Epidermal melanocyte (primary cell): ENCODE data around the gene ALDH3B2.
A peak's percentile ranks its signal among the peaks of the same experiment; 100 is the strongest.
"Not testable (repeated sequence)": the region's sequence is repeated elsewhere in the genome, so short reads cannot be mapped to it uniquely, and the experiment has no call there.

ENCODE experiments used
- DNase-seq: peaks from one replicate; pipeline ENCODE4 v3.0.0; 2011; ENCODE audit warnings: low spot score; ENCODE audit not compliant: insufficient read length

The ALDH3B2 gene

DNA sequence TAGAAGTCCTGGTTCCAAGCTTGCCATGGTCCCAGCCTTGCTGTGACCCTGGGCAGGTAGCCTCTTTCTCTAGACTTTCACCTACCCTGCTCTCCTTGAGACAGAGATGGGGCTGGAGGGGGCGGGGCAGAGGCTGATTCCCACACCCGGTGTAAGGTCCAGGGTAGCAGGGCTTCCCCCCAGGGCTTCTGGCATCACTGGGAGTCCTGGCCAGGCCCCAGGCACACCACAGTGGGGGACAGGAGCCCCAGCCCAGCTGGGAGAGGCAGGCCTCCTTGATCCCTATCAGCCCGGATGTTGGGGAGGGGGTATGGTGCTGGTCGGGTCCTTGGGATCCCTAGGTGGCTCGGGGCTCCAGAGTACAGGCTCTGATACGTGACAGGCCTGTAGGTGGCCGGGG, 43.0 kb downstream of the ALDH3B2 start:
- no peak for DNase-seq

DNA sequence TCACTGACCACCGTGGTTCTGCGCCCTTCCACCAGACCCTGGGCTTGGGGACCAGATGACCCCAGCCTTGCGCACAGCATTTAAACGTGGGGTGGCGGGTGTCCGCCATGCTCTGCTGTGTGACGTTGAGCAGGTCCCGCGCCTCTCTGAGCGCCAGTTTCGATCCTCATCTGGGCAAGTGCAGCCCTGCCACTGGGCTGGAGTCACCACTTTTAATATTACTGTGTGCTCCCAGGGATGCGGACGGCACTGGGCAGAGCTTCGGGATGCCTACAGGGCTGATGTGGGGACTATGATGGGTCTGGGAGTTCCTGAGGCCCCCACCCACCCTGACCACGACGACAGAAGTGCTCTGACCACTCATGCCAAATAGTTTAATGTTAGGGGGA, 43.5 kb downstream of the ALDH3B2 start:
- DNase-seq, result no peak

DNA sequence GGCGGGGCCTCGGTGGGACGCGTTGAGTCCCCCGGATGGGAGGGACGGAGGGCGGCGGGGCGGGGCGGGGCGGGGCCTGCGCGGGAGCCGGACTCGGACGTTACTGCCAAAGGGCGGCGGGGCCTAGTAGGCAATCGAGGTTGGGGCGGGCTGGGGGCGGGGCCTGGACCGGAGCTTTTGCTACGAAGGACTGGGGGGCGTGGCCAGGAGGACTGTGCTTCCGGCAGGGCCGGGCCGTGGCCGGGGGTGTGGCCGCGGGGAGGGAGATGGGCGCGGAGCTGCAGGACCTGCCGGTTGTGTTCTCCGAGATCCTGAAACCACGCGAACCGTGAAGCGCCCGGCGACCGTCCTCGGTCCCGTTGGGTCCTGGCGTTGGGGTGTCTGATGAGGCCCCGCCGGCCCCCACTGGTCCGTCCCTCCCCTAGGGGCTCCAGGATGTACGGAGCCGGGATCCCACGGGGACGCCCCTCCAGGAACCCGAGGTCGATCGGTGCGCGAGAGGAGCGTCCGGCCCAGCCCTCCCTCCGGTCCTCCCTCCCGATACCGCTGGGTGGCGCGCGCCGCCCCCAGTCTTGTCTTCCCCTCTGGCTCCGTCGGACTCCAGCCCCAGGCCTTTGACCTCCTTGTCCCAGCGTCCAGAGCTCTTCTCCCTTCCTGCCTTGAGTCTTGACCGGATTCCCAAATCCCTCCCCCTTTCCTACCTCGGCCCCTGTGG, 44.0 kb downstream of the ALDH3B2 start:
- DNase-seq, result peak; percentile 97

DNA sequence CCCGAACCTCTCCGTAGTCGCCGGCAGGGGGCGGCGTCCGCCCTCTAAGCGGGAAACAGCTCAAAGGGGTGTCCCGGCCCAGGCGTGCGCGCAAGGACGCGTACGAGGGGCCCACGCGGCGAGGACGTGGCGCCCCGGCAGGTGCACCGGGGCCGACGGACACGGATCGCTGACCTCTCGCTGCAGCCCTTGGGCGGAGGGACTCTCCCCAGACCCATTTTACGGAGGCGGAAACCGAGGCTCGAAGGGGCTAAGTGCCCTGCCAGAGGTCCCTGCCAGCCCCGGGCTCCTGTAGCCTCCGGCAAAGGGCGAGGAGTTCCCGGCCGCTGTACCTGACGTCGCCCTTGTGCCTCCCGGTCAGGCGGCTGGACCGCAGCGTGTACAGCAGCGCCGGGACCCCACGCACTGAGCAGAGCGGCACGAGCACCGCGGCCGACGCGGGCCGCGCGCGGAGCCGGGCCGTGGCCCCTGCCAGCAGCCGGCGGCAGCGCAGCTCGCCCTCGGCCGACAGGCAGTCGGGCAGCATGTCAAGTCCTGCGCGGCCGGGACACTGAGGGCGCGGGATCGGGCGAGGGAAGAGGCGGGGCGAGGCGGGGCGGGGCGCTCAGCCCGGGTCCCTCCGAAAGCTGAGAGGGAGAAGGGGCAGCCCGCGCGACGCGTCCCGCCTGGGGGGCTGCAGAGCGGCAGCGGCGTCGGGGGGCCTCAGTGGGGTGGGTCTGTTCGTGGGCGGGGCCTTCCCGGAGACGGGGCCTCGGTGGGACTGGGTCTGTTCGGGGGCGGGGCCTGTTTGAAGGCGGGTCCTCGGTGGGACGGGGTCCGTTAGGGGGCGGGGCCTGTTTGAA, 44.8 kb downstream of the ALDH3B2 start, which contains the start of gene NUDT8:
NUDT8 (minus strand) TSS at position 552 of the 842 bp plus-strand sequence; CDS start at position 526, 26 bp downstream.
- DNase-seq, result peak; percentile 64

DNA sequence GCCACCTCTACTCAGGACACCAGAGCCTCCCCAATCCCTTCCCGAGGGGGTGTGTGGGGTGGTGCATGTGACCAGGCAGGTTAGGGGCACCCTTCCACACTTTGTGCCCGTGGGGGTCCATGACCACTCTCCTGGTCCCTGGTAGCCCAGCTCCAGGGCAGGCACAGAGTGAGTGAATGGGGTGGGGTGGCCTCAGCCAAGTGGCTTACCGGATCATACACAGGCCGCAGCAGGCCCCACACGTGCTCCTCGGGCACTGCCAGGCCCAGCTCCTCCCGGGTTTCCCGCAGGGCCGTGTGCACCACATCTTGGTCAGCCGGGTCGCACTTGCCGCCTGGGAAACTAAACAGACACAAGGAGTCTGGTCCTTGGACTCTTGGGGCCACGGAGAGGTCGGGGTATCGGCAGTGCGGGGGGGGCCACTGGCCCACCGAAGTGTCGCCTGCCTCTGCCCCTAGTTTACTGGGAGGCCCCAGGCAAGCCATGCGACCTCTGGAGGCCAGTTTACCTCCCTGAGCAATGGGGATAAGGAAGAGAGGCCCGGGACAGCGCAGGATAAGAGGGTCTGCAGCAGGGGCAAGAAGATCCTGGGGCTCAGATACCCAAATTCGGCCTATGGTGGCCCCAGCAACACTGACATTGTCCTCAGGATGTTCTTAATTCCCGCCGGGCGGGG, 45.6 kb downstream of the ALDH3B2 start:
- no peak for DNase-seq

DNA sequence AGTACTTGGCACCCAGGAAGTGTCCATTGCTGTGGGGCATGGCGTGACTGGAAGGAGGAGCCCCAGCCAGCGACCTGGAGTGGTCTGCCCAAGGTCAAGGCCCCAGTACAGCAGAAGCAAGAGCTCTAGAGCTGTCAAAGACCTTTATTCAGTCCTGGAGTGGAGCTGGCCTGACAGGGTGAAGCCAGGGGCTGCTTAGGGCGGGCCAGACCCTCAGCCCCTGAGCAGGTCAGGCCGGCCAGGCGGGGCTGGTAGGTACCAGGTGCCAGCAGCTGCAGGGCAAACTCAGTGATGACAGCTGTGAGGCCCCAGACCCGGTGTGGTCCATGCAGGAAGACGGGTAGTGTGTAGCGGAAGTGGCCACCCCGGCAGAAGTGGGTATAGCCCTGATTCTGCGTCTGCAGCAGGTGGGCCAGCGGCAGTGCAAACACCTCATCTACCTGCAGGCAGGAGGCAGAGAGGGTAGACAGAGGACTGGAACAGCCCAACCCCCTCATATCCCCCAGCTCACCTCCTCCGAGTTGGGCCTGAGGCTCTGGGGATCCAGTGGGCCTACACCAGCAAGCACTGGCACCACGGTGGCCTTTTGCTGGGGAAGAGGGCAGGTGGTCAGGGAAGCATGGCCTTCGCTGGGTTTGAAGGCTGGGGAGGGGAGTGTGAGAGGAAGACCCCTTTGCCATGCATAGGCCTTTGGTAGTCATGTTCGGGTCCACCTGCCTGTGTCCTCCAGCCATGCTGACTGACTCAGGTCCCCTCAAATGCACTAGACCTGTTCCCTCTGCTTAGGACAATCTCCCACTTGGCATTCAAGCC, 46.4 kb downstream of the ALDH3B2 start:
- DNase-seq, result no peak

DNA sequence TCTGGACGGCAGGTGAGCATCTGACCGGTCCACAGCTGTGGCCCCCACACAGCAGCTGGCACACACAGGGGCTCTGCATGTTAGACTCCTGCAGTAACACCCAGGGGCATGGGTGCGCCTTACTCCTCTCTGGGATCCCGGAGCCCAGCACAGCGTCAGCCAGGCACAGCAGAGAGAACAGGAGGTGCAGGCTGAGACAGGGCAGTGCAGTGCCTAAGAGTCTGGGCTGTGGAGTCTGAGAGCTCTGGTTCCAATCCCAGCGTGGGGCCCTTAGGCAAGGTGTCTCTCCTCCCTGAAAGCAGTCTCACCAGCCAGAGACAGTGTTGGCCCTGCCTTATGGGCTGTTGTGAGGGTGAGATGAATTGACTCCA, 47.0 kb downstream of the ALDH3B2 start:
- DNase-seq, result no peak

DNA sequence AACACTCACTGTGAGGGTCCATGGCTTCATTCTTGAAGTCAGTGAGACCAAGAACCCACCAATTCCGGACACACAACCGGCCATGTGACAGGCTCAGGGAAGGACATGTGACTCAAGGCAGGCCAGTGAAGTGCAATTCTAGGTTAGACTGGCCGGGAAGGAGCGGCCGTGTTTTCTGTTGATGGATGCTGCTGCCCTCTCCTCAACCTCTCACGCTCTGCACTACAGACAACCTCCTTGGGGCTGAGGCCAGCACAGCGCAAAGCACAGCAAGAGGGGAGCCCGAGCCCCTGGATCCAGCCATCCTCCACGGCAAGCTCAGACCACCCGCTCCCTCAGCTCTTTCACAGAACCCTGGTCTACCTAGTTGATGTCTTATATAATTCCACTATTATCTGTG, 47.5 kb downstream of the ALDH3B2 start:
- no peak for DNase-seq

DNA sequence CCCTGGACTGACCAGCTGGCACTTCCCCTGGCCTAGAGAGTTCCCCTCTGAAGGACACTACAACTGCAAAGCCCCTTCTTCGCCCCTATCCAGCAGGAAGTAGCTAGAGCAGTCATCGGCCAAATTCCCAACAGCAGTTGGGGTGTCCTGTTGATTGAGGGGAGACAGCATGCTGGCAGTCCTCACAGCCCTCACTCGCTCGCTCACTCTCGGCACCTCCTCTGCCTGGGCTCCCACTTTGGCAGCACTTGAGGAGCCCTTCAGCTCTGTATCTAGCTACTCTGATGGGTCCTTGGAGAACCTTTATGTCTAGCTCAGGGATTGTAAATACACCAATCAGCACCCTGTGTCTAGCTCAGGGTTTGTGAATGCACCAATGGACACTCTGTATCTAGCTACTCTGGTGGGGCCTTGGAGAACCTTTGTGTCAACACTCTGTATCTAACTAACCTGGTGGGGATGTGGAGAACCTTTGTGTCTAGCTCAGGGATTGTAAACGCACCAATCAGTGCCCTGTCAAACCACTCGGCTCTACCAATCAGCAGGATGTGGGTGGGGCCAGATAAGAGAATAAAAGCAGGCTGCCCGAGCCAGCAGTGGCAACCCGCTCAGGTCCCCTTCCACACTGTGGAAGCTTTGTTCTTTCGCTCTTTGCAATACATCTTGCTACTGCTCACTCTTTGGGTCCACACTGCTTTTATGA, 48.1 kb downstream of the ALDH3B2 start:
- DNase-seq, result not testable (repeated sequence)

DNA sequence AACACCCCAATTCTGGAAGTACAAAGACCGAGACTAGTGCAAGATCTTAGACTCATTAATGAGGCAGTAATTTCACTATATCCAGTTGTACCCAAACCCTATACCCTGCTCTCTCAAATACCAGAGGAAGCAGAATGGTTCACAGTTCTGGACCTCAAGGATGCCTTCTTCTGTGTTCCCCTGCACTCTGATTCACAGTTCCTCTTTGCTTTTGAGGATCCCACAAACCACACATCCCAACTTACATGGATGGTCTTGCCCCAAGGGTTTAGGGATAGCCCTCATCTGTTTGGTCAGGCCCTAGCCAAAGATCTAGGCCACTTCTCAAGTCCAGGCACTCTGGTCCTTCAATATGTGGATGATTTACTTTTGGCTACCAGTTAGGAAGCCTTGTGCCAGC, 50.6 kb downstream of the ALDH3B2 start:
- not testable (repeated sequence) for DNase-seq

DNA sequence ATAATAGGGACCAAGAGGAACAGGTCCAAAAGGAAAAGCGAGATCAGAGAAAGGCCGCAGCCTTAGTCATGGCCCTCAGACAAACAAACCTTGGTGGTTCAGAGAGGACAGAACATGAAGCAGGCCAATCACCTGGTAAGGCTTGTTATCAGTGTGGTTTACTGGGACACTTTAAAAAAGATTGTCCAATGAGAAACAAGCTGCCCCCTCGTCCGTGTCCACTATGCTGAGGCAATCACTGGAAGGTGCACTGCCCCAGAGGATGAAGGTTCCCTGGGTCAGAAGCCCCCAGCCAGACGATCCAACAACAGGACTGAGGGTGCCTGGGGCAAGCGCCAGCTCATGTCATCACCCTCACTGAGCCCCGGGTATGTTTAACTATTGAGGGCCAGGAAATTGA, 51.5 kb downstream of the ALDH3B2 start:
- not testable (repeated sequence) for DNase-seq

DNA sequence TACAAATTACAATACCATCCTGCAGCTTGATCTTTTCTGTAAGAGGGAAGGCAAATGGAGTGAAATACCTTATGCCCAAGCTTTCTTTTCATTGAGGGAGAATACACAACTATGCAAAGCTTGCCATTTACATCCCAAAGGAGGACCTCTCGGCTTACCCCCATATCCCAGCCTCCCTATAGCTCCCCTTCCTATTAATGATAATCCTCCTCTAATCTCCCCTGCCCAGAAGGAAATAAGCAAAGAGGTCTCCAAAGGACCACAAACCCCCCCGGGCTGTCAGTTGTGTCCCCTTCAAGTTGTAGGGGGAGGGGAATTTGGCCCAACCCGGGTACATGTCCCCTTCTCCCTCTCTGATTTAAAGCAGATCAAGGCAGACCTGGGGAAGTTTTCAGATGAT, 52.5 kb downstream of the ALDH3B2 start:
- DNase-seq, result not testable (repeated sequence)

DNA sequence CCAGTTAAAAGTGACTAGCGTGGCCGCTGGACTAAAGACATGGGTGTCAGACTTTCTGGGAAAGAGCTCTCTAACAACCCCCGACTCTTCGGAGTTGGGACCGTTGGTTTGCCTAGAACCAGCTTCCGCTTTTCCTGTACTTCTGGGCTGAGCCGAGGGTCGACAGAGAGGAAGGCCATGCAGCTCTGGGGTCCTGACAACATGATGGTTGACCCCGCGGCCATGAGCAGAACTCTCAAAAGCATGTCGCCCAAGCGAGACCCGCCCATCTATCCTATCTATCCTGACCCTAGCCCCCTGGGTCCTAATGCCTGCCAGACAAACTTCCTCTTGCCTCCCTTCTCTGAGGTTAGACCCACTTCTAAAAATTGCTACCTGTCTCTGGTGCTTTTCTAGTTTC, 53.8 kb downstream of the ALDH3B2 start:
- DNase-seq, result not testable (repeated sequence)

DNA sequence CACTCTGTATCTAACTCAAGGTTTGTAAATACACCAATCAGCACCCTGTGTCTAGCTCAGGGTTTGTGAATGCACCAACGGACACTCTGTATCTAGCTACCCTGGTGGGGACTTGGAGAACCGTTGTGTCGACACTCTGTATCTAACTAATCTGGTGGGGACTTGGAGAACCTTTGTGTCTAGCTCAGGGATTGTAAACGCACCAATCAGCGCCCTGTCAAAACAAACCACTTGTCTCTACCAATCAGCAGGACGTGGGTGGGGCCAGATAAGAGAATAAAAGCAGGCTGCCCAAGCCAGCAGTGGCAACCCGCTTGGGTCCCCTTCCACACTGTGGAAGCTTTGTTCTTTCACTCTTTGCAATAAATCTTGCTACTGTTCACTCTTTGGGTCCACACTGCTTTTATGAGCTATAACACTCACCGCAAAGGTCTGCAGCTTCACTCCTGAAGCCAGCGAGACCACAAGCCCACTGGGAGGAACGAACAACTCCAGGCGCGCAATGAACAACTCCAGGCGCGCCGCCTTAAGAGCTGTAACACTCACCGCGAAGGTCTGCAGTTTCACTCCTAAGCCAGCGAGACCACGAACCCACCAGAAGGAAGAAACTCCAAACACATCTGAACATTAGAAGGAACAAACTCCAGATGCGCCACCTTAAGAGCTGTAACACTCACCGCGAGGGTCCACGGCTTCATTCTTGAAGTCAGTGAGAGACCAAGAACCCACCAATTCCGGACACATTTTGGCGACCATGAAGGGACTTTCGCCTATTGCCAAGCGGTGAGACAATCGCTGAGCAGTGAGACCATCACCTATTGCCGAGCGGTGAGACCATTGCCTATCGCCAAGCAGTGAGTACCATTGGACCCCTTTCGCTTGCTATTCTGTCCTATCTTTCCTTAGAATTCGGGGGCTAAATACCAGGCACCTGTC, 54.5 kb downstream of the ALDH3B2 start:
- DNase-seq, result not testable (repeated sequence)

DNA sequence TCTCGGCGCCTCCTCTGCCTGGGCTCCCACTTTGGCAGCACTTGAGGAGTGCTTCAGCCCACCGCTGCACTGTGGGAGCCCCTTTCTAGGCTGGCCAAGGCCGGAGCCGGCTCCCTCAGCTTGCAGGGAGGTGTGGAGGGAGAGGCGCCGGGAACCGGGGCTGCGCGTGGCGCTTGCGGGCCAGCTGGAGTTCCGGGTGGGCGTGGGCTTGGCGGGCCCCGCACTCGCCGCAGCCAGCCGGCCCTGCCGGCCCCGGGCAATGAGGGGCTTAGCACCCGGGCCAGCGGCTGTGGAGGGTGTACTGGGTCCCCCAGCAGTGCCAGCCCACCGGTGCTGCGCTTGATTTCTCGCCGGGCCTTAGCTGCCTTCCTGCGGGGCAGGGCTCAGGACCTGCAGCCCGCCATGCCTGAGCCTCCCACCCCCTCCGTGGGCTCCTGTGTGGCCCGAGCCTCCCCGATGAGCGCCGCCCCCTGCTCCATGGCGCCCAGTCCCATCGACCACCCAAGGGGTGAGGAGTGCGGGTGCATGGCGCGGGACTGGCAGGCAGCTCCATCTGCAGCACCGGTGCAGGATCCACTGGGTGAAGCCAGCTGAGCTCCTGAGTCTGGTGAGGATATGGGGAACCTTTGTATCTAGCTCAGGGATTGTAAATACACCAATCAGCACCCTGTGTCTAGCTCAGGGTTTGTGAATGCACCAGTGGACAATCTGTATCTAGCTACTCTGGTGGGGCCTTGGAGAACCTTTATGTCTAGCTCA, 55.3 kb downstream of the ALDH3B2 start:
- DNase-seq, result not testable (repeated sequence)

DNA sequence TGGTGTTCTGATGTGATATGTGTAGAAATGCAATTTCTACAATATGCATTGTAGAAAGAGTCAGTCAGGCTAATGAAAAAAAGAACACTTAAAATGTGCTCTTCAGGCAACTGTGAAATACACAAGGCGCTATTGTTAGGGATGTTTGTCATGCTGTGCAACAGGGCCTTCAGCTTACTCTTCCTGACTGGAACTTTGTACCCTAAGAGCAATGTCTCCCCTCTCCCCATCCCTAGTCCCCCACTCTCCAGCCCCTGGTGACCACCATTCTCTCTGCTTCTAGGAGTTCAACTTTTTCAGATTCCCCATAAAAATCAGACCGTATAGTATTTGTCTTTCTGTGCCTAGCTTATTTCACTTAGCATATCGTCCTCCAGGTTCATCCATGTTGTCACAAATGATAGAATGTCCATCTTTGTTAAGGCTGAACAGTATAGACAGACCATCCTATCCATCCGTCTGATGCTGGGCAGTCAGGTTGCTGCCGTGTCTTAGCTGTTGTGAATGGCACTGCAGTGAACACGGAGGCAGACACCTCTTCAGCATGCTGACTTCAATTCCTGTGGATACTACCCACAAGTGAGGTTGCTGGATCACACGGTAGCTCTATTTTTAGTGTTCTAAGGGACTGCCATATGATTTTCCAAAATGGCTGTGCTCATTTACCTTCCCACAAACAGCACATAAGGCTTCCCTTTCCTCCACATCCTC, 57.0 kb downstream of the ALDH3B2 start:
- DNase-seq, result no peak

DNA sequence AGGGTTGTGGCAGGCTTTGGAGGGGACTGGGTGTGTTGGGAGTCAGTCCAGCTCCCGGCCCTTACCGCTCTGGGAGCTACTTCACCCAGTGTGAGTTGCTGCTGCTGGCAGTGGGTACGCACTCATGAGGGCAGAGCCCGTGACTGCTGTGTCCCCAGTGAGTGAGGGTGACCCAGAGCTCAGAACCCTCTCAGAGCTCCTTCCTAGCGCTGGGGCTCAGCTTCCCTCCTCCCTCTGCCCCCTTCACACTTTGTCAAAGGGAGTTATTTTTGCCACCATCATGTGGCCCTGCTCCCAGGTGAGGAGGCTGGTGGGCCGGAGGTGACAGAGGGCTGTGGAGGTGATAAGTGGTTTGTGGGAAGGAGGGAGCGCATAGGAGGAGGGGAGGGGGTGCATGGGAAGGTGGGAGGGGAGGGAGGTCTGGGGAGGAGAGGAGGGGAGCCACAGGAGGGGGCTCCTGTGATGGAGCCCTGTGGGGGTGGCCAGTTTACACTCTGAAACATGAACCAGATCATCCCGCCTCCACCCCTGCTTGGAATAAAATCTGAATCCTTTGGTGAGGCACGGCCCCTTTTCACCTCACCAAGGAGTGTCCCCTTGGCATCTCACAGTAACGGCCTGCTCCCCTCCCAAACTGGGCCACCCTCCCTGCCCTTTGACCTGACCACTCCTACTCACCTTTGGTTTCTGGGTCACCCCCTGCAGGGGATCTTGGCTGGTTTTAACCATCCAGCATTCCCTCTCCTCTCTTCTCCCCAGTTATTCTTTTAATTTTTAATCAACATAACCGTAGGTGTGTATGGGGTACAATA, 57.8 kb downstream of the ALDH3B2 start:
- DNase-seq, result no peak
